IPS-18a (cell line): ENCODE measurements around the gene ISY1.
"Not testable (repeated sequence)": the region's sequence is repeated elsewhere in the genome, so short reads cannot be mapped to it uniquely, and the experiment has no call there.

ENCODE experiments used
- H3K27ac ChIP-seq: one replicate; pipeline ENCODE4 v1.5.1; 2013; ENCODE audit warnings: low read length
- H3K27me3 ChIP-seq: one replicate; pipeline ENCODE4 v1.6.1; 2013; ENCODE audit warnings: mild to moderate bottlenecking, low read length; ENCODE audit not compliant: control insufficient read depth, insufficient read depth
- H3K36me3 ChIP-seq: one replicate; pipeline ENCODE4 v1.6.1; 2013; ENCODE audit warnings: low read depth, low read length; ENCODE audit not compliant: control insufficient read depth
- H3K4me1 ChIP-seq: one replicate; pipeline ENCODE4 v1.6.1; 2013; ENCODE audit warnings: low read depth, low read length; ENCODE audit not compliant: control insufficient read depth
- H3K4me3 ChIP-seq: one replicate; pipeline ENCODE4 v1.5.1; 2013; ENCODE audit warnings: low read length
- H3K9ac ChIP-seq: one replicate; pipeline ENCODE4 v1.6.1; 2013; ENCODE audit warnings: mild to moderate bottlenecking, low read length, moderate library complexity
- H3K9me3 ChIP-seq: one replicate; pipeline ENCODE4 v1.6.1; 2013; ENCODE audit warnings: low read depth, low read length; ENCODE audit not compliant: control insufficient read depth

ISY1 gene

GRCh38 chr3:129184784-129185542, 24.1 kb upstream of the ISY1 start:
- peak overlapping the region; percentile 97 for H3K4me3 ChIP-seq
- H3K36me3 ChIP-seq, H3K9me3 ChIP-seq, H3K4me1 ChIP-seq, H3K27ac ChIP-seq, H3K27me3 ChIP-seq: not testable (repeated sequence)
- peak overlapping the region; percentile 100 for H3K9ac ChIP-seq

- Histone ChIP-seq H3K9me3 (no peaks in the 10 kb centered on the region), H3K9ac (peak overlapping the region; percentile 100), H3K4me1 (peaks cover 9% of the 10 kb centered on the region), H3K27me3 (no peaks in the 10 kb centered on the region), H3K4me3 (peak overlapping the region; percentile 97), H3K27ac (peak overlapping the region; percentile 95), H3K36me3 (peaks cover 12% of the 10 kb centered on the region)
Measured at GRCh38 chr3:129184396-129184657, 23.5 kb upstream of the ISY1 start.

- peak within 1 kb of the TSS; percentile 97 for H3K4me3 ChIP-seq
- H3K36me3 ChIP-seq, result peaks cover 17% of the 10 kb centered on the region
- peak within 1 kb of the TSS; percentile 96 for H3K27ac ChIP-seq
- H3K27me3 ChIP-seq, result no peaks in the 10 kb centered on the region
- peak within 1 kb of the TSS; percentile 100 for H3K9ac ChIP-seq
- H3K4me1 ChIP-seq, result peaks cover 9% of the 10 kb centered on the region
- H3K9me3 ChIP-seq, result no peaks in the 10 kb centered on the region
Measured at GRCh38 chr3:129183569-129184395, 22.9 kb upstream of the ISY1 start, which contains the start of gene CNBP. Gene CNBP (minus strand): TSS chr3:129183896. CDS start chr3:129171757, 12,139 bp downstream.

GRCh38 chr3:129182390-129183185, 21.7 kb upstream of the ISY1 start:
- Histone ChIP-seq H3K9ac (peak overlapping the region; percentile 100), H3K4me3 (peak overlapping the region; percentile 97), H3K36me3 (peaks cover 27% of the 10 kb centered on the region), H3K27ac (peak overlapping the region; percentile 96), H3K4me1 (peaks cover 9% of the 10 kb centered on the region), H3K27me3 (no peaks in the 10 kb centered on the region), H3K9me3 (no peaks in the 10 kb centered on the region)

GRCh38 chr3:129181819-129182218, 21.0 kb upstream of the ISY1 start:
- peak overlapping the region; percentile 97 for H3K4me3 ChIP-seq
- peaks cover 9% of the 10 kb centered on the region for H3K4me1 ChIP-seq
- peaks cover 35% of the 10 kb centered on the region for H3K36me3 ChIP-seq
- H3K9me3 ChIP-seq, result no peaks in the 10 kb centered on the region
- peak overlapping the region; percentile 96 for H3K27ac ChIP-seq
- H3K27me3 ChIP-seq, result no peaks in the 10 kb centered on the region
- peak overlapping the region; percentile 100 for H3K9ac ChIP-seq

- no peak overlapping the region for H3K27ac ChIP-seq
- H3K9ac ChIP-seq, result peak overlapping the region; percentile 22
- H3K9me3 ChIP-seq, result no peaks in the 10 kb centered on the region
- peaks cover 9% of the 10 kb centered on the region for H3K4me1 ChIP-seq
- no peaks in the 10 kb centered on the region for H3K27me3 ChIP-seq
- peaks cover 46% of the 10 kb centered on the region for H3K36me3 ChIP-seq
- H3K4me3 ChIP-seq, result peak overlapping the region; percentile 24
Measured at GRCh38 chr3:129180461-129180860, 19.6 kb upstream of the ISY1 start.

- H3K4me3 ChIP-seq, result no peak overlapping the region
- H3K9me3 ChIP-seq, result no peaks in the 10 kb centered on the region
- H3K27ac ChIP-seq, result no peak overlapping the region
- no peaks in the 10 kb centered on the region for H3K27me3 ChIP-seq
- peaks cover 4% of the 10 kb centered on the region for H3K4me1 ChIP-seq
- H3K9ac ChIP-seq, result no peak overlapping the region
- peaks cover 59% of the 10 kb centered on the region for H3K36me3 ChIP-seq
Measured at GRCh38 chr3:129176051-129176450, 15.2 kb upstream of the ISY1 start.

- no peaks in the 10 kb centered on the region for H3K27me3 ChIP-seq
- no peak overlapping the region for H3K4me3 ChIP-seq
Measured at GRCh38 chr3:129173725-129174124, 12.9 kb upstream of the ISY1 start.

GRCh38 chr3:129173206-129173605, 12.3 kb upstream of the ISY1 start:
- Histone ChIP-seq H3K4me1 (no peaks in the 10 kb centered on the region), H3K4me3 (no peak overlapping the region), H3K36me3 (peaks cover 59% of the 10 kb centered on the region), H3K27me3 (no peaks in the 10 kb centered on the region), H3K9ac (no peak overlapping the region), H3K27ac (no peak overlapping the region), H3K9me3 (no peaks in the 10 kb centered on the region)

More at GRCh38 chr3:129173725-129174124, 12.9 kb upstream of the ISY1 start:
- Histone ChIP-seq H3K9me3 (no peaks in the 10 kb centered on the region), H3K9ac (no peak overlapping the region), H3K4me1 (no peaks in the 10 kb centered on the region), H3K27ac (no peak overlapping the region), H3K36me3 (peaks cover 64% of the 10 kb centered on the region)

- Histone ChIP-seq H3K9ac (no peak overlapping the region), H3K27ac (no peak overlapping the region), H3K9me3 (no peaks in the 10 kb centered on the region), H3K27me3 (no peaks in the 10 kb centered on the region), H3K4me3 (no peak overlapping the region), H3K36me3 (peaks cover 46% of the 10 kb centered on the region), H3K4me1 (peaks cover 3% of the 10 kb centered on the region)
Measured at GRCh38 chr3:129166579-129167332, 5.9 kb upstream of the ISY1 start.

- H3K27ac ChIP-seq, H3K9me3 ChIP-seq, H3K4me3 ChIP-seq, H3K4me1 ChIP-seq, H3K9ac ChIP-seq, H3K27me3 ChIP-seq: not testable (repeated sequence)
- H3K36me3 ChIP-seq, result peaks cover 35% of the 10 kb centered on the region
Measured at GRCh38 chr3:129165594-129165993, 4.7 kb upstream of the ISY1 start.
